Bone marrow (tissue), 2 donors: ENCODE data around the gene CNTNAP2.
"Not testable (repeated sequence)": the region's sequence is repeated elsewhere in the genome, so short reads cannot be mapped to it uniquely, and the experiment has no call there.

Experiments
- DNase-seq, 2 donors: peaks; one replicate each; lab custom pipeline; 2025; lab: John Stamatoyannopoulos, UW

The CNTNAP2 gene

DNA sequence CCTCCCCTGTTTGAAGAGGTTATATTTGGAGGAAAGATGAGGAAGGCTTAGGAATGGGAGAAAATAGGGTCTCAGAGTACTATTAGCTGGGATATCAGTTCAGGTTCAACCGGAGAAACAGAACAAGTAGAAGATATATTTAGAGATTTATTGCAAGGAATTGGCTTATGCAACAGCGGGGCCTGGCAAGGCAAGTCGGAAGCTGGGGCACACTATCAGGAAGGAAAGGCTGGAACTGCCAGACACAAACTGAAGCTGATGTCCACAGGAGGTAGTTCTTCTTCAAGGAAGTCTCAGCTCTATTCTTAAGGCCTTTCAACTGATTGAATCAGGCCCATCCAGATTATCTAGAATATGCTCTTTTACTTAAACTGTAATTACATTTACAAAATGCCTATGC lies 1534.4 kb downstream of the CNTNAP2 start:
- DNase-seq = no peak

DNA sequence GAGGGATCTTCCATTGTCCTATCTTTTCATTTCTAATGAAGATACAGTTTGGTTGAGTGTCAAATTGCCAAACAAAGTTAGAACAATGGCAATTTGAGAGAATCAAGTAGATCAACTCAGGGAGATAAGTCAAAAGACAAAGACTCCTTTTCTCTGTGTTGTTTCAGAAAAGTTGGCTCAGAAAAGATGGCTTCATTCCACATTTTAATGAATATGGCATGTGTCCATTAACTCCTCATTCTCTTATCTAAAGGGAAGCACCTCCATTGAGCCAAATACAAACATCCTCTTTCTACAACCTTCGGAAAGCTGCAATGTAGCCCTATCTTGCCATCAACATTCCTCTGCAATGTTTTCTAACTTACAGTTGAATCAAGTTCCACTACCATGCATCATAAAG lies 1535.0 kb downstream of the CNTNAP2 start:
- no peak for DNase-seq

DNA sequence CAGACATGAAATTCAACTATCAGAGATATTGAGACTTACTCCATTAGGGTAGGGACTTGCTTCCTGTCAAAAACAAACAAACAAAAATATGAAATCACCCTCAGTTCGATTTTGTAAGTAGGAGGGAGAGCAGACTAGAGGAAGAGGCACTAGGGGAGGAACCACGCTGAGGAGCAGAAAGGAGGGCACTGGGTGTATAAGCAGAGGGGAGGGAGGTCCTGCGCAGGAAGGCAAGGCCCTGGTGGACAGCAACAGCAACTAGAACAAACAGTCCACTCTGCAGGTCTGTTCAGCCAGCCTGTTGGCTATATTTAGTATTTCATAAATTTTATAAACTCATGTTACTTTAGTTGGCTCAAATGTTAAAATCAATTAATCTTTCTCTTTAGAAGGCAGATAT lies 1536.9 kb downstream of the CNTNAP2 start:
- no peak for DNase-seq

DNA sequence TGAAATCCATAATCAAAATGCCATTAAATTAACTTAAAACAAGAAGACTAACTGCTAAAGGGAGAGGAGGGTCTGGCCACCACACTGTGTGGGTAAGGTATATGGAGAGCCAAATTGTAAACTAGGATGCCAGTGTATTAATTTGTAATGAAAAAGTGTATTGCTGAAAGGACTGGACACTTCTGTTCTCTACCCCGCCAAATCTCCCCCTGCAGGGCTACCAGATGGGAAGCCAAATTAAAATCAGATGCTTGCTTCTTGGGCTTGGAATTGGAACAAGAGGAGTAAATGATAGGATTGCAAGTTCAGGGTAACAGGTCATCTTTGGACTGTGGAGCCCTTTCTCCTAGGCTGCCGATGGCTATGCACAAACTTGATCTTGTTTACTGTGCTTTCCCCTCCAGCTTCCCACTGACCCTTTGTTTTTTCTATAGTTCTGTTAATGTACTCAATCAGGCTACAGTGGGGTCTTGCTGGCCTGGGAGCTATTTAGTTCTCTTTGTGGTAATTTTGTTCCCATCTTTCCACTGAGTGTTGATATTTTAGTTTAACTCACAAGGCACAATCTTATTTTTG lies 1541.9 kb downstream of the CNTNAP2 start:
- no peak for DNase-seq

DNA sequence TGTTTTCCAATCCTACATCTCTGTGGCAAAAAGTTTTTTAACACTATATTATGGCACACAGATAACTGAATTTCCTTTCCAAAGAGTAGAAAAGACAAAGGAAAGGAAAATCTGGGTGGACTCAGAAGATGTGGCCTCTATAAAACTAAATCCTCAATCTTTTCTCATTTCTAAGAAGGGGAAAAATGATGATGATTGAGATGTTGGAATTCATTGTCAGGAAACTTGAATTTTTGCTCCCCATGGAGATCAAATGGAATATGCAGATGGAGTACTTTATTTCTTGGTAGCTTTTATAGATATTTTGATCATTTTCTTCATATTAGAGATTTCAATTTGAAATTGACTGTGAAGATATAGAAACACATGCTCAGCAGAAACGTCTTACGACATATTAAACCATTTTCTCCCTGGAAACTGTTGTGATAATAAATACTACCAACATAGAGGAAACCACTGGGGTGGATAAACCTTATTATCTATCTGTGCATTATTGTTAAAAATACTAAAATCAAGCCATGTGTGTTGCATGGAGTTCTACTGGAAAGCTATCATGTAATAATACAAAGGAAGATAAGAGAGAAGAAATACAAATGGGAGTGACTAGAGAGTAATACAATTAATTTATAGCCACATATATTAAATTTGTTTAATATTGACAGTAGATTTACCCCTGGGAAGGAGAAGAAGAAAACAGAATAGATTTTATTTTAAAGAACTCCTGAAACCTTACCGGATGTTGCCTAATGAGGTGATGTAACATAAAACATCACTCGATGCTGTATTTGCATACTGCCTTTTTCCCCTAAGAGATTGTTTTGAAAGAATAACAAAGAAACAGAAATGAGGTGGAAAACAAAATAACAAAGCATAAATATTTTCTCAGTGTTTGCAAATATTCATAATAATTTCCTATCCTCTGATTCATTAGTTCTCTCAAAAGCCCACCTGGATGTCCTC lies 1542.7 kb downstream of the CNTNAP2 start:
- no peak for DNase-seq

DNA sequence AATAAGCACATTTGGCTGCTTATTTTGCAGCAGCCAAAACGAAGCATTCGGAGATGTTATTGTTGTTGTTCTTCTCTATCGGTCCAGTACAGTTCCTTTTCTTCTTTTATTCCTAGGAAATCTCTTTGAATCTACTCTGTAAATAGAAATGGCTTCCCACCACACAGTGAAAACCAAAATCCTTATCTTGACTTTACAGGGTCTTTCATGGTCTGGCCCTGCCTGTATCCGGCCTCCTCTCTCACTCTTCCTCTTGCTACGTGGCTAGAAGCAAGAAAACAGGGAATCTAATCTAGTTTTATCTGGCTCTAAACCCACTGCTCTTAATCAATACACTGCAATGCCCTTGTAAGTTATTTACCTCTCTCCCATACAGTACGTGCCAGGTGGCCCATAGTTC lies 1547.9 kb downstream of the CNTNAP2 start:
- no peak for DNase-seq

- DNase-seq = no peak
These were observed 1554.2 kb downstream of the CNTNAP2 start for GRCh38 chr7:147670759-147671158.

GRCh38 chr7:147674705-147675104 lies 1558.1 kb downstream of the CNTNAP2 start:
- no peak for DNase-seq

GRCh38 chr7:147678943-147679342 lies 1562.3 kb downstream of the CNTNAP2 start:
- no peak for DNase-seq

- no peak for DNase-seq
These were observed 1564.9 kb downstream of the CNTNAP2 start for GRCh38 chr7:147681530-147681929.

DNA sequence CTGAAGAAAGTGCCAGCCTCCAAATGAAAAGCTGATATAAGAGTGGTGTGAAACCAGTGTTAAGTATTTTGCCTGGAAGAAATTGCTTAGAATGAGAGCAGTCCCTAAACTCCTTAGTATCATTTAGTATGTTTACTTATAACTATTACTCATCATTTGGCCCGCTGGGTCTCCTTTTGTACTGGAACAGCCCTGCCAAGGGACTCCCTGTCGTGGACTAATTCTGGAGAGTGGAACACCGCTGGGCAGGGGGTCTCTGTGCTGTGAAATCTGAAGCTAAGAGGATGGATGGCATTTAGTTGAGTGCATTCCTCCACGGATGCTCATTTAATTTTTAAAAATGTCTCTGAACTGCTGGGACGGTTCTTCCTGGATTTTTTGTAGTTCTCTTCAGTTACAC lies 1584.1 kb downstream of the CNTNAP2 start:
- DNase-seq = no peak

DNA sequence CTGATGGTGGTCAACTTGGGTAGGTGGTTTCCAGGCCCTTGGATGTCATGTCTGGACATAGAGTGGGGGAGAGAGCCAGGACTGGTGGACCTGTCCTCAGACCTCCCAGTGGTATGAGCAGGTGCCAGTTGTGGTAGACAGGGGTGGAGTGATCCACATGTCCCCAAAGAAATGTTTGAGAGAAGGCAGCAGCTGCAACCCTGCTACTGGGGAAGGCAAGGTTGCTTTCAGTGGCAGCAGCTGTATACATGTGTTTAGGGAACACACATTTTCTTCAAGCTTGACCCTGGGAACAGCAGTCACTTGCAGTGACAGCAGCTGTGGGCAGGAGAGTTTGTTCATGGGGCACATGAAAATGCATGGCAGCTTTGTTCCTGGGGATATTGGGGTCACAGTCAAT lies 1591.3 kb downstream of the CNTNAP2 start:
- DNase-seq = no peak

DNA sequence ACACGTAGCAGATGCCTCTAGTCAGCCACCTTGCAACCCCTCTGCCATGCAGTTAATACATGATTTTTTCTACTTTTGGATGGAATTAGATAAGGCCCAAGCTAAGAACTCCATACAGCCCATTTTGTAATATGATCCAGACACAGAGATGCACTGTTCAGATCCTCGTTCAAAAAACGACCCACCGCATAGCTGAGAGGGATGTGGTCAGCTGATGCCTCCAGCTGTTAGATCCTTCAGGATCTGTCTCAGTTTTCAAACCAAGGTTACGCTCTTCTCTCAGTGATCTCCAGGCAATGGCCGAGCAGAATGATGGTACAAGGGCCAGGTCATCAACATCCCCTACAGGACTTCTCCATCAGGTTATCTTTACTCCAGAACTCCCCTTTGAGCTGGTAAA lies 1592.3 kb downstream of the CNTNAP2 start:
- no peak for DNase-seq

DNA sequence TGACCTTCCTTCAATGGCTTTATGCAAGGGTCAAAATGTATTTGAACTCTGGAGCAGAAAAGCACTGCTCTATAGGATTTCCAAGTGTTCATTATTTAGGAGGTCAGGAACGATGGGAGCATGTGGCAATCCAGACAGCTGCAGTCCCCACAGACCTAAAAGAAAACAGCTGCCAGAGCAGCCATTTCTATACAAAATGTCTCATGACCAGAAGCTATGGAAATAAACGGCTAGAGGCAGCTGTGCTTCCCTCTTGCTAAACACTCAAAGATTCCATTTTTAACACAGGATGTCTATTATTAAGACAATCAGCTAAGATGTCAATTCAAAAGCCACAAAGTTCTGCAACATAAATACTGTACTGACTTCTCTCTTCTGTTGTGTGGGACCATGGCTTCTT lies 1594.8 kb downstream of the CNTNAP2 start:
- DNase-seq = no peak

DNA sequence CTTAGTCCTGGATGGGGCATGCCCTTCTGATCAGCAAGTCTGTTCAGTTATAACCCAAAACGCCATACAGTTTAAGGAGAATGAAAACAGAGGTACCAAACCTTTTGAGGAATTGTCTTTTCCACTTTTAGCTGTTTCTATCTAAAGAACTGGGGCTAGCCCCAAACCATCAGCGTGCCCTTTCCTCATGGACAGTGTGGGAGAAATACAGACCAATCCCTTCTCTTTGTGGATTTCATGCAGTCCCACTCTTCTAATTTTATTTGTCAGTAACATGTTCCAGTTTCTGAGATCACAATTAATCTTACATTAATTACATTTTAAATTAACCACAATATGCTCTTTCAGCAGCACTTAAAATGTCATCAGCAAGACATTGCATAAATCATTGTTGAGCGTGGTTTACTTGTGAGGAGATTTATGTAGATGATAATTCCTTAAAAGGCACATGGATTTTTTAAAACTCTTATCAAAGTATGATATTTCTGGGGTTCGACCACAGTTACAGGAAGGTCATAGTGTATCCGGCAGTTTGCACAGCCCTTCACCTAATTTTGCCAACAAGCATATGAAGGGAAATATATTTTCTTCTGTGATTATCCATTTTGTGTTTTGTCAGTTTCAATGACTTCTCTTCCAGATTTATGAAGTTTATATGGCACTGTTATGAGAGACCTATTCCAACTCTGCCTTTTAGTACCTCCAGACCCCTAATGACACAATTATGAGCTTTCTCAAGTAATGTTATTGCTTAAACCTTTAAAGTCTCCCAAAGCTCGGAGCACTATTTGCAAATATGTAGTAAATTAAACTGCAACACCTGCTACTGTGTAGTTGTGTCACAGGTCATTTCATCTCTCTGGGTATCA lies 1605.6 kb downstream of the CNTNAP2 start:
- DNase-seq = no peak

GRCh38 chr7:147723536-147723935 lies 1606.9 kb downstream of the CNTNAP2 start:
- DNase-seq = no peak

DNA sequence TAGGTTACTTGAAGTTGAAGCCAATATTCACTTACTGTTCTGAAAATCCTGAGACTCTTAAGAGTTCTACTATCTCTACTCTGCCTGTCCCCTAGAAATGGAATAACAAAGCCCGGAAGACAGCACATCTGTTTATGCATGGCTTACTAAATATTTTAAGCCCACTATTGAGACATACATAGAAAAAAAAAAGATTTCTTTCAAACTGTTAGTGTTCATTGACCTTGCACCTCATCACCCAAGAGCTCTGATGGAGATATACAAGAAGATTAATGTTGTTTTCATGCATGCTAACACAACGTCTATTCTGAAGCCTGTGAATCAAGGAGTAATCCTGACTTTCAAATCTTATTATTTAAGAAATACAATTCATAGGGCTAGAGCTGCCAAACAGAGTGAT lies 1614.7 kb downstream of the CNTNAP2 start:
- no peak for DNase-seq

GRCh38 chr7:147737559-147738214 lies 1621.1 kb downstream of the CNTNAP2 start:
- DNase-seq = not testable (repeated sequence)

DNA sequence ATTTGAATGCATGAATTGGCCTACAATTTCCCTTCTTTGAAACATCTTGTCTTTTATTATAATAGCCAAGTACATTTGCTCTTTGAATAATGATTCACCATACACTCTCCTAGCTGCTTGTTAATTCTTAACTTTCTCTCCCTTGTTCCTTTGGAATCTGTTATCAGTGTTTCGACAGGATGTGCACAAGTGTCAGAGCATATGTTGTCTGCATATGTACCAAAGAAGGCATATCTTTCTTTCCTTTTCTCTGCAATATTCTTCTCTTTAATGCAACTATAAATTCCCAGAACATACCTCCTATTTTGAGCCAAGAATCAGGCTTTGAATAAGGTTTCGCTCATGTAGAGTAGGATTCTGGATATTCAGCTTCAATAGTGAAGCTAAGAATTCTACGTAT lies 1625.7 kb downstream of the CNTNAP2 start:
- no peak for DNase-seq

DNA sequence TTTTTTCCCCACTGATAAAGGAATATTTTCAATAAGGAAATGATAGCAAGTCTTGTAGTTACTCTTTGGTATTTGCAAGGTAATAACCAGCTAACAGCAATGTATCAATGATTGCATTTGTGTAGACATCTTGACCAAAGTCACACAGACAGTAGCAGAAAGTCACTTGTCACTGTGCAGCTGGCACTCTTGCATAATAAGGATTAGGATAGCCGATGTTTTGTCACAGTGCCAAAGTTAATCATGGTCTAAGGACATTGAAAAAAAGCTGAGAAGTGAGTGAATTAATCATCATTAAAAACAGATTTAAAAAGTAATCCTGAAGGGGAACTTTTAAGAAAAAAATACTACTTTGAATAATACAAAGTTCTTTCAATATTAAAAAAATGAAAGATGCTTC lies 1639.7 kb downstream of the CNTNAP2 start:
- no peak for DNase-seq

- DNase-seq = no peak
These were observed 1642.8 kb downstream of the CNTNAP2 start for GRCh38 chr7:147759327-147759943.

DNA sequence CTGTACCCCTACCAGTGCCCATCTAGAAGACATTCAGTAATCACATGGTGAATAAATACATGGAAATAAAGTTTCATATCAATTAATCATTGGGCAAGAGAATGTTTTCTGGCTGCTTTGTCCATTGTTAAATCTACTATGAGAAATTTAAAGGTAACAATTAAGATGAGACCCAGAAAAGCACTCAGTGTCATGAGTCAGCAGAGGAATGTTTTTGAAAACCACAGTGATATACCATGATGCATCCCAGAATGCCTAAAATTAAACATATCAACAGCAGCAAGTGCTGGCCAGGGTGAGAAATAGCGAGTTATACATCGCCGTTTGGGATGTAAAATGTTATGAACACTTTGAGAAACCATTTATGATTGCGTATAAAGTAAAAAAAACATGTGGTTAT lies 1648.7 kb downstream of the CNTNAP2 start:
- DNase-seq = no peak
